Breast epithelium (tissue), 3 donors: Measurements from ENCODE around the gene NSFL1C.

Experiments used
- CTCF ChIP-seq, 3 donors: fragments of 450-650 bp; IDR thresholded peaks; one replicate each; pipeline ENCODE4 v1.5.1; 2016 to 2017; ENCODE audit warnings: antibody characterized with exemption in 3 of 3, mild to moderate bottlenecking in 3 of 3, moderate library complexity in 3 of 3
- POLR2AphosphoS5 ChIP-seq, 3 donors: sonication (generic); formaldehyde crosslinking; IDR thresholded peaks; one replicate each; pipeline ENCODE4 v1.6.1; 2017; ENCODE audit warnings: antibody characterized with exemption in 3 of 3

- TF ChIP-seq CTCF (IDR thresholded peaks at IDR 0.05) = peak; percentile 57 to 81 (median 77)
- no peak for TF ChIP-seq POLR2AphosphoS5 (IDR thresholded peaks at IDR 0.05)
These were observed 29.3 kb downstream of the NSFL1C start for GRCh38 chr20:1437235-1437904.
